ENCODE results near the gene BCR.

BCR gene

DNA sequence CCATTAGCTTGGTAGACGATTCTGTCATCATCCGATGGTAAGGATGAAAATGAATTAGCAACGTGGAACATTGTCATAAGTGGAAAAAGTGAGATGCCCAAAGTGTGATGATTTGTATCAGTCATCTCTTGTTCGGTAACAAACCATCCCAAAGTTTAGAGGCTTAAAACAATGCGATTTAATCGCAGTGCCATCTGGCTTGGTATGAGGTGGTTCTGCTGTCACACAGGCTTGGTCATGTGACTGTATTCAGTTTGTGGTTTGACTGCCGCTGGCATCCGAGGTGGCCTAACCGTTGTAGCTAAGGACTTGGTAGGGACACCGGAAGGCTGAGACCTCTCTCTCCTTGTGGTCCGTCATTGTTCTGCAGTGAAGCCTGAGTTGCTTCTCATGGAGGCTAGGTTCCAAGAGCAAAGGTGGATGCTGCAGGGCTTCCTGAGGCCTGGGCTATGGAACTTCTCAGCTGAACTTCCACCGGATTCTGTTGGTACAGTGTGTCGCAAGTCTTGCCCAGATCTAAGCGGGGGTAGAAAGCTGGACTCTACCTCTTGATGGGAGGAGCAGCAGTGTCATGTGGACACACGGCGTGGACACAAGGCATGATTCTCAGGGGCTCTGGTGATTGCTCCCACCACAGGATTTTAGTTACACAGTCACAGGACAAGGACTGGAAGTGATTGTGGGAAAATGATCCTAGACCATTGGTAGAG, 36.3 kb downstream of the BCR start:
- no peak for DNase-seq (ENCODE audit: low read depth, low spot score)

DNA sequence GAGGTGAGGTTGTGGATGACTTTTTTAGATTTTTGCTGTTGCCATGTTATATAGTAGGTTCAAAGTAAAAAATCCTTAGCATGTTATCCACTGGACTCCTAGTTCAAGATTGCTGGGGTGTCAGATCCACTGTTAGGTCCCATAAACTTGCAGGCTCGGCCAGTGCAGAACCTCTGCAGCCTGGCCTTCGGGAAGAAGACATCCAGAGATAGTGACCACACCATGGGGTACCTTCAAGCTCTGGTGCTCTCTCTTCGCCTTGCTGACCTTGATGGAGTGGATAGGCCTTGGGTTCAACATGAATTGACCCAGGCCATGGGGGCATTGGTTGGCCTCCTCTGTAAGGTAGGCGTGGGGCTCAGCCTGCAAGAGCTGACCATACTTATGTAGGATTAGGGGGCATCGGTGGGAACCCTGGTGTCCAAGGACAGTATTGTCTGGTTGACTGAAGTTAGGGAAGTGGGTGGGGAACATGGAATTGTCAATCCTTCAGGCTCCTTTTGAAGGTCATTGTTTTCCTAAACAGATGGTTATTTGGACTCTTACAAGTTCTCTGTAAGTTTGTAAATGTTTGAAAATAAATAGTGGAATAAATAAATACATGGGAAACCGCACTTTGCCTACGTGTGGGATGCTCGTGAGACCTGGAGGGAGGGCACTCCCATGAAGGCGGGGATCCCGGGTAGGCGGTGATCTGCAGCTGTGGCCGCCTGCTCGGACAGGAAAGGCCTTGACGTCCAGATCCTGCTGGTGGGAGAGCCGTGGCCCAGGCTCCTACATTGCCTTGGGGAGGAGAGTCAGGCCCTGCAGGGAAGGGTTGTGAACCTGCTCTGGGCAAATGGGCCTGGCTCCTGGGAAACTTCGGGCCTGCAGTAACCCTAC, 37.1 kb downstream of the BCR start:
- no peak for DNase-seq (ENCODE audit: low read depth, low spot score)

DNA sequence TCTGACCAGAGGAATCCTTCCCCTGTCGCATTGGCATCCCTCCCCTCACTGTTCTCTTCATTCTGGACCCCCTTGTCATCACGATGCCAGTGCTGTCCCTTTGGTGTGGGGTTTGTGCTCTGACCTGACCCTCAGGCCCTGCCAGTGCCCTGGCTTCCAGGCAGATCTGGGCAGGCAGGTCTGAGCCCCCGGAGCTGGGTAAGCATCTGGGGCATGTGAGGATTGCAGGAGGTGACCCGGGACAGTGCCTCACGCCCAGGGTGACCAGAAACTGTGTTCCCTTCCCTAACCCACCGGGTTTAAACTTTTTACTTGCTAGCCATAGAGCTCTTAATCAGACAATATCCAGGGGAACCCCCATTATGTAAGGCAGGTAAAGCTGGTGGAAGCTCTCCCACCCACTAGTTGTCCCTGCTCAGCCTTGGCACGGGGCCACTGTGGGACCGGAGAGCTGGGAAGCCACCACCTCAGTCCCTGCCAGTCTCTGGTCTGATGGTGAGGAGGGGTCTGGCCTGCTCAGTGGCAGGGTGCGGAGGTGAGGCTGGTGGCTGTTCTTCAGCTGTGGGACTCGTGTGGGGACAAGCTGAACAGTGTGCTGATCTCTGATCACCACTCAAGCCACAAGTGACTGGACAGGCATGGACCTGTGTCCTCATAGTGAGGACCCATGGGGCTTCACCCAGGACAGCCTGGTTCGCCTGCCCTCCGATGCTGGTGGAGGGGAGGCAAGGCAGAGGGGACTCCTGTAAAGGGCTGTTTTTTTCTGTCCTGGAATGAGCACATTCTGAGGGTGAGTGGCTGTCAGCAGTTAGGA, 38.0 kb downstream of the BCR start:
- no peak for DNase-seq (ENCODE audit: low read depth, low spot score)

DNA sequence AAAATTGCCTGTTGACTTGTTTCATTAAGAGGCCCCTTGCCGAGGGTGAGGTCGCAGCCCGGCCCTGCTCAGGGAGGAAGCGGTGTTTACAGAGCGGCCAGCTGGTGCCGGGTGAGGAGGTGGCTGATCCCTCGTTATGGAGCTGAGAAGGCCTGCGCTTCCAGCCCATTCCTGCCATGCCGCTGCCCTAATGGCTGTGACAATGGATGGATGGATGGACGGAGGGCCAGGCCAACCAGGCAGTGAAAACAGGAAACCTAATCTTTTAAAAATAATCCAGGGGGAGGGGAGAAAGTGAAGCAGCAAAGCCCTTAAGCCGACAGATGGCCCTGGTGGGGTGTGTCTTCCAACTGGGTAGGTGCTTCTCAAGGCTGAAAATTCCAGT, 38.5 kb downstream of the BCR start:
- DNase-seq (ENCODE audit: low read depth, low spot score): no peak

DNA sequence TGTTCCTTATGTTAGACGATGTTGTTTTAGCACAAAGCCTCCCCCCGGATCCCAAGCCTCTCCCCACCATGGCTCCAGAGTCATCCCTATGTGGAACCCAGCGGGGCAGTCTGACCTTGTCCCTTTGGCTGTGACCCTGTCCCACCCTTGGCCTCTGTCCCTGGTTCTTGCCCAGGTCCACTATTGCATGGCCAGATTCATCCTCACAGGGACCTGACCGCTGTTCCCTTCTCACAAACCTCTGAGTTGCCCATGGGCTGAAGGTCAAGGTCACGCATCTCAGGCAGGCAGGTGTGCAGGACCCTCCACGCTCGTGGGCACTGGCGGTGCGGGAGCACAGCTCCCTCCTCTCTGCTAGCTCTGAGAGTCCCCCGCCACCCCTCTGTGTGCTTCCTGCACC, 39.0 kb downstream of the BCR start:
- DNase-seq (ENCODE audit: low read depth, low spot score): no peak

DNA sequence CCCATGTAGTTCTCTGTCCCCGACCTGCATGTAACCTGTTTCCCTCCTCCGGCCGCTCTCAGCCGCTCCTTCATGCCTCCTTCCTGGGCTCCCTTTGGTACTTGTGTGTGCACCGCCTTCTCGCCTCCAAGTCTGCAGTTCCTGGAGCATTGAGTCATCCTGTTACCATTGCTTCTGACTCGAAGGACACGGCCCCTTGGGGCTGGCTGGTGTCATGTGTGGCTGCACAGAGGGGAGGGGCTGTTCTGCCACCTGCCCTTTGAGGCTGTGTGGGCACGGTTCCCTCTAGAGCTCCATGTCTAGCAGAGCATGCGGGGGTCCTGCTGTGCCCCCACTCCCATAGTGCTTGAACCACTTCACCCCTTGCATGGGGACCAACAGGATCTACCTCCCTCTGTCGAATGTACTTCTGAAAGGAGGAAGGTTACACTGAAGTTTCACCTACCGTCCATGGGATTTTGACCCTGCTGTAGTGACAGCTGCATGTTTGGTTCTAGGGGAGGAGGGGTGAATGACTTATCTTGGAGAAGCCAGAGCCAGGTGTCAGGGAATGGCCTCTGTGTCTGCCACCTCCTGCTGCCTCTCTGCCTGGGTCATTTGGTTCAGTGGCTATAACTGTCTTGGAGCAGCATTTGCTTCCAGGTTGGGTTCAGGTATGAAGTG, 39.6 kb downstream of the BCR start:
- DNase-seq (ENCODE audit: low read depth, low spot score): no peak

DNA sequence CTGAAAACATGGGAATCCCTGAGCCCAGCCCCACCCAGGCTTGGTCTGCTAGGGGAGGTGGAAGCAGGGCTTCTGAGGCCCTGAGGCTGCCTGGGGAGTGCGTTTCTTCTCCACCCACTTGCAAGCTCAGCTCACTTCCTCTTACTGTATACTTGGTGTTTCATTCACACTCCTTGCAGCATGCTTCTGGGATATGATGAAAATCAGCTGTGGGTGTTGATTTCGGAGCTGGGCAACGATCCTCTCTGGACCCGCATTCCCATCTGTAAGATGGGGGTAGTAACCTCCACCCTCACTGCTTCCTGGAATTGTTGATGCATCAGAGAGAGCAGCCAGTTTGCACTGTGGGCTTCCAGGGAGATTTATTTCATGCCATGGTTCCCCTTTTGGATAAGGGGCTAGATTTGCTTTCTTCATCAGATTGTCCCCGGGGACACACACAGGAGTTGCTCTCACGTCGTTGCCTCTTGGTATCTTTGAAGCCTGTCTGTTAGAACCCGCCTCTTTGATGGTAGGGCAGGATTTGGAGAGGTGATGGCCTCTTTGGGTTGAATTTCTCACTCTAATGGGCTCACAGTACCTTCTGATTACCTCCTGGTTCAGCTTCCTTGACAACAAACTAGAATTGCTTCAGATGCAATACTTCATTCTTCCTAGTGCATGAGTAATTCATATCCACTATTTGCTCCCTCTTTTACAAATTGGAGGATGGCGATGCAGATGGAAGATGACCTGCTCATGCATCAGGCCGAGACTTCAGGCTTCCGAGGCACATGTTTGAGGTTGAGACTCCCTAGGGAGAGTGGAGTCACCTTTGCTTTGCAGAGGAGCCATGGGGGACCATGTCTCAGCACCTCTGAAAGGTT, 40.4 kb downstream of the BCR start:
- DNase-seq (ENCODE audit: low read depth, low spot score): no peak

DNA sequence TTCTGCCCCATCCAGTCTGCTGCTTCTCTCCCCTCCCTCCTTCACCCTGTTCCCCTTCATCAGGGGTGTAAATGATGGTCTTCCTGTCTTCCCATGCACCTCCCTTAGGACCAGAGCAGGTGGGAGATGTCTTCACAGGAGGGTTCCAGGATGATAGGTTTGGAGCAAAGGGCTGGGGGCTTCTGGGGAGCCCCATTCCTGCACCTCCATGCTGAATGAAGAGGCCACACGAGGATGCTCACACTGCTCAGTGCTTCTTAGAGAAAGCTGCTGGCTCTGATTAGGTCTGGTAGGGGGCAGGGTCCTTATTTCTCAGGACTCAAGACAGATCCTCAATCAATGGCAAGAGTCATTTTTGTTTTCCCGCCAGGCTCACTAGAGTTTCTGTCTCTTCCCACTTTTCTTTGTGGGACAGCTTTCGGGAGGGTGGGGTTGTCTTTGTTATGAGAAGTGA, 41.1 kb downstream of the BCR start:
- DNase-seq (ENCODE audit: low read depth, low spot score): no peak

DNA sequence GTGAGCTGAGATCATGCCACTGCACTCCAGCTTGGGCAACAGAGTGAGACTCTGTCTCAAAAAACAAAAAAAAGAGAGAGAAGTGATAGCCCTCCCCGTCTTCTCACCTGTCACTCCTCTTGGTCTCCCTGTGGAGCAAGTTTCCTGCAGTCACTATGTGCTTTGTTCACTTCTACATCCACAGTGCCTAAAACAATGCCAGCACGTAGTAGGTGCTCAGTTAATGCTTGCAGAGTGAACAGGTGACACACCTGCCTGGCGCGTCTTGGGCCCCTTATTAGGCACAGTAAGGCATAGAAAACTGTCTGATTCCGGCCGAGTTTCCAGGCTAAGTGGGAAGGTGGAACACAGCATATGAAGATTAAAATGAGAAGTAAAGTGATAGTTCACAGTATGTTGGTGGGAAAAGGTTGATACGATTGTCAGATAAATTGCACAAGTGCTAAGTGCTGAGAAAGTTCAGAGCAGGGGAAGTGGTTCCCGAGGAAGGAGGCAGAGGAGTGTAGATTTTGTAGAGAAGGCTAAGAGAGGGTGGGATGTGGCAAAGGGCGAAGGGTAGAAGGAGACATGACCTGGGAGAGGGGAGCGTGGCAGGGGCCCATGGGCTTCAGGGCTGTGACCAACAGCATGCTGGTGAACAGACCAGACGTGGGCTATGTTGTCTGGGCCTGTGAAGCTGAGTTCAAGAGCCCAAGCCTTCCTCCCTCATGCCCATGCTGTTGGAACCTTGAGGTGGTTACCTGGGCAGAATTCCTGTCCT, 41.9 kb downstream of the BCR start:
- no peak for DNase-seq (ENCODE audit: low read depth, low spot score)

DNA sequence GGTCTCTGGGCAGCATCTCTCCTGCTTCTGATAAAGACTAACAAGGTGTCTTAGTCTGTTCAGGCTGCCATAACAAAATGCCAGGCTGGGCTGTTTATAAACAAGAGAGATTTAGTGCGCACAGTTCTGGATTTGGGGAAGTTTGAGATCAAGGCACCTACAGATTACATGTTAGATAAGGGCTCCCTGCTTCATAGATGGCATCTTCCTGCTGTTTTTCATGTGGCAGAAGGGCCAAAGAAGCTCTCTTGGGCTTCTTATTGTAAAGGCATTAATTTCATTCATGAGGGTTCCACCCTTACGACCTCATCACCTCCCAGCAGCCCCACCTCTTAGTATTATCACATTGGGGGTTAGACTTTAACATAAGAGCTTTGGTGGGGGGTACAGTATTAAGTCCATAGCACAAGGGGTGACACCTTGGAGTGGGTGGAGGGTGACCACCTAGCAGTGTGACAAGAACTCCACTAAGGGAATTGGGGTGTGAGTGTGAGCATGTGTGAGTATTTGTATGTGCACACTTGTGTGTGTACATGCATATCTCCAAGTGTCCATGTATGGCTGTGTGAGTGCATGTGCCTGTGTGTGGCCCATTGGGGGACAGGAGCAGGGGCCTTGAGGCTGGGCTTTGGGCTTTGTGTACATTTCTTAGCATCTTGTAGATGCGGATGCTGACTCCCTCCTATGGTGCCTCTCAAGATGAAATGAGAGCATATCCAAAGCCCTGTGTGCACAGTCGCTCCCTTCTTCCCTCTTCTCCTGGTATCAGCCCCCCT, 42.7 kb downstream of the BCR start:
- DNase-seq (ENCODE audit: low read depth, low spot score): no peak

DNA sequence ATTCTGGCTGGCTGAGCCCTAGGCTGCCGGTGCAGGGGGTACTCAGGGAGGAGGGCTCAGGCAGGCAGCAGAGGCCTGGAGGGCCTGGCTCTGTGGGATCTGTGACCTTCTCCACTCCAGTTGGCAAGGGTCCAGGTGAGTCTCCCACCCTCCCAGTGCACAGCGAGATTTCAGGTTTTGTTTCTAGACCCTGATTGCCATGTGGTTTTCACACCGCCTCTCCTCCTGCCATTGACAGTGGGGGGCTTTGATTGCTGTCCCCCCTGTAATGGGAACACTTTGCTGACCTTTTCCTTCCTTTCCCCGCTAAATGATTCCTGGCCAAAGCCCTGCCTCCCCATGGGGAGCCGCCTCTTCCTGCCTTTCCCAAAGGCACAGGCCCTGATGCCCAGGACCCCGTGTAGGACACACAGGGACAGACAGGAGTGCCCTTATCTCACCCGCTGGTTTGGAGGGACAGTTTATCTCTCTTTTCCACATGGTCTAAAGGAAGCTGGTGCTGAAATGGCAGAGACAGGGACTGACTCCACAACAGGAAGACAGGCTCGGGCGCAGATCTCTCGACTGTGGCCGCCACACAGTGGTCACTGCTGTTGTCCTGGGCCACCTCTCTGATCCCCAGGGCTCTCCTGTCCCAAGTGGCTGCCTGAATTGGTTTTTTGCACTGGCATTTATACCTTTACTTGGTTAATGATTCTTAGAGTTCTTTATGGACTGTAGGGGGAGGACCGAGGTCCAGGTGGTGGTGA, 43.4 kb downstream of the BCR start:
- no peak for DNase-seq (ENCODE audit: low read depth, low spot score)

DNA sequence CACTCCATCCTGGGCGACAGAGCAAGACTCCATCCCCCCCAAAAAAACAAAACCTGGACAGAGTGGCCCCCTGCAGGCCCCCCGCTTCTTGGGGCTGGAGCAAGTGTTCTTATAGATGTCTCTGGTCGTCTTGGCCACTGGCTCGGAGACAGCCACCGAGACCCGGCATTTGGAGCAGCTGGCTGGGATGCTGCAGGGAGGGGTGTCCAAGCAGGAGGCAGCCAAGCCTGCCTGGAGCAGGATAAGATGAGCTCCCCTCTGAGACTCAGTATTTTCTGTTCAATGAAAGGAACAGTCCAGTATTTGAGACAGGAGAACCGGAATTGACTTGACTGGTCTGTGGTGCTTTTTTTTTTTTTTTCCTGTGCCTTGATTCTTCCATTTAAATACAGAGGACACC, 44.5 kb downstream of the BCR start:
- no peak for DNase-seq (ENCODE audit: low read depth, low spot score)

DNA sequence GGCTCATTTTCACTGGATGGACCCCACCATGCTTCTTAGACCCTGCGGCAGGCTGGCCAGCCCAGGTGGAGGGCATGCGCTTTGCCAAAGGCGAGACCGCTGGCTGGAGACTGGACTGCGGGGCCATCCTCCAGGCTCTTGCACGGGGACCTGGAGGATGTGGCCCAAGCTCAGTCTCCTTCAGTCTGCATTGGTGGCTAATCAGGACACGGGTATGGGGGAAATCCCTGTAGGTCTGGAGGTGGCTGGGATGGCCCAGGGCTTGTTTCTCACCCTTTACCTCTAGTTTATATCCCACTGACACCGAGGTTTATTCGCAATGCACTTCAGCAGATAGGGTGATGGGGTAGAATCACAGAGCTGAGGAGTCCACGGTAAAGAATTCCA, 45.0 kb downstream of the BCR start:
- DNase-seq (ENCODE audit: low read depth, low spot score): no peak

DNA sequence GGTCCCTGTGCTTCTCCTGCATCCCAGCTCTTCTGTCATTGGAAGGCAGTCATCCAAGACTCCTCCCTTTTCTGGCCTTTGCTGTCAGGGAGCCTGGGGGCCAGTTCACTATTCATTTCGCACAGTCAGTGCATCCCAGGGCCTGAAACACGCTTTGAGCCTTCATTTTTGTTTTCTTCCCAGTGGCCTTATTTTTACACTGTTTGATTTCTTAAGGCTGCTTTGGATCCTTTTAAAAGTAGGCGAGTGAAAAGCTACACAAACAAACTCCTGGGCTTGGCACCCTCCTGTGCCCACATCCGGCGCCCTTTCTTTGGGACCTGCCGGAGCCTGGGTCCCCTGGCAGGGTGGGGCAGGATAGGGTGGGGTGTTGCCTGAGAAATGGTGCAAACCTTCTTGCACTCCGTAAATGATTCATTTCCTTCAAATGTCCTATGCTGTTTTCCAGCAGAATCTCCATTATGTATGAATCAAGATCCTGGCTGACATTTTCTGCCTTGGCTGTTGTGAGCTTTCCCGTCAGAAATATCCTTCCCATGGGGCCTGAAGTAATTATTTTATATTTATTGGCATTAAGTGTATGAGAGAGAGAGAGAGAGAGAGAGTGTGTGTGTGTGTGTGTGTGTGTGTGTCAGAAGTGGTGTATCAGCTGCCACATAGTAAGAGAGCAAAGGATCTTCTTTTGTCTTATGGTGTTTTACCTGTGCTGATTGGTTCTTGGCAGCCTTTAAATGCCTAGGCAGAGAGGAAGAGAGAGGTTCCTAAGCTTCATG, 45.6 kb downstream of the BCR start:
- DNase-seq (ENCODE audit: low read depth, low spot score): no peak

DNA sequence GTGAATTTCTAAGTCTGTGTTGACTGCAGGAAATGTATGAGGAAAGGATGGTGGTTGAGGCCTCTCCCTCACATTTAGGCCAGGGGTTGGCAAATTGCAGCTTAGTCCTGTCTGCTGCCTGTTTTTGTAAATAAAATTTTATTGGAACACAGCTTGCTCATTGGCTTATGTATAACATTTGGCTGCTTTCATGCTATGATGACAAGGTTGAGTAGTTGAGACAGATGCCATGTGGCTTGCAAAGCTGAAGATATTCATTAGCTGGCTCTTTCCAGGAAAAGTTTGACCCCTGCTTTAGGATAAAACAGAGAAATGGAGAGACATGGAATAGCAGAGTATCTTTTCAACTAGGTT, 46.2 kb downstream of the BCR start:
- no peak for DNase-seq (ENCODE audit: low read depth, low spot score)

DNA sequence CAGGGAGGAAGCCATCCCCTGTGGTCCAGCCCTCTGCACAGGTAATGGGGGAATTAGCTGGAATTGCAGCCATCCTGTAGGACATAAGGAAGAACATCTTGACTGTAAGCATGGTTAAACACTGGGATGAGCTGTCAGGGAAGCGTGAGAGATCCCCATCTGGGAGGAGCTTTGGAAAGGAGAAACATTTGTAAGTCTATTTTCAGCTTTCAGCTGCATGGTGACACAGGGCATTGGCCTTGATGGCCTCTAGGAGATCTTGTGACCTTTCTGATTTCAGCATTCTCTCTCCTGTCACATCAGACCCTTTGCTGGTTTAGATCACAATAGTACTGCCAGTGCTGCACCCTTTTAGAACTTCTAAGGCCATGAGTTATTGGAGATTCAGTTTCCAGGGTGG, 47.1 kb downstream of the BCR start:
- DNase-seq (ENCODE audit: low read depth, low spot score): no peak

DNA sequence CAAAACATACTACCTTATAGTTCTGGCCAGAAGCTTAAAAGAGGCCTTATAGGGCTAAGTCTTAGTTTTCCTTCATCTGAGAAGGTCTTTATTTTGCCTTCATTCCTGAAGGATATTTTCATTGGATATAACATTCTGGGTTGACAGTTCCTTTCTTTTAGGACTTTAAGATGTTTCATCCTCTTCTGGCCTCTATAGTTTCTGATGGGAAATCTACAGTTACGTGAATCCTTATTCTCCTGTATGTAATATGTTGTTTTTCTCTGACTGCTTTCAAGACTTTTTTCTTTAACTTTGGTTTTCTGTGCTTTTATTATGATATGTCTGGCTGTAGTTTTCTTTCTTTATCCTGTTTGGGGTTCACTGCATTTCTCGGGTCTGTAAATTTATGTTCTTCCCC, 48.2 kb downstream of the BCR start:
- DNase-seq (ENCODE audit: low read depth, low spot score): no peak

DNA sequence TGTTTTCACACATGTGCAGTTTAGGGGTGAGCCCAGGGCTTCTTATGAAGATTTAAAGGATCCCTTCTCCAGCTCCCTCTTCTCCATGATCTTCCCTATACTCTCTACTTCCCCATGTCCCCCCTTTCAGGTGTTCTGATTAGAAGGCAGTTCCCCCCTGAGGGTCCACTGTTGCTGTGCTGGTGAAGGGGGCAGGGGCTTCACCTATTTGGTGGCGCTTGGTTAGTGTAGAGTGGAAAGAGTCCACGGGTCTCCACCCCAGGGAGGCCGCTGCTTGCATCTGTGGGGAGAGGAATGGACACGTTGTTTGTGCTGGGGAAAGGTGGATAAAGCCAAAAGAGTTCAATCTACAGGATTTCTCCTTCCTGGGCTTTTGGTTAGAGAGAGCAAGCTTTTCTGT, 49.3 kb downstream of the BCR start:
- DNase-seq (ENCODE audit: low read depth, low spot score): no peak
